Umbilical cord (tissue), 2 donors: ENCODE results near the gene FLT4. TPM values are rescaled to one million over a fixed set of nuclear protein-coding genes. Genes with fewer than 3 reads are reported as not detected.

Experiments used
- DNase-seq: peaks from one replicate; pipeline ENCODE4 v3.0.0-alpha.2; 2015; ENCODE audit warnings: low spot score
- total RNA-seq: library from RNA; depleted of rRNA; stranded (reverse); fragments of >200 nt; gene quantifications from one replicate; pipeline ENCODE4 v1.2.3, GENCODE V29; 2014; ENCODE audit warnings: low replicate concordance; ENCODE audit not compliant: insufficient read depth

The FLT4 gene
- total RNA-seq, 1 donor from 2014 or later, result 0.48 TPM

GRCh38 chr5:180593446-180594206 is 55.8 kb downstream of the FLT4 start:
- DNase-seq, result no peak

GRCh38 chr5:180592176-180592575 is 57.2 kb downstream of the FLT4 start:
- DNase-seq, result no peak

- DNase-seq, result no peak
Observed at GRCh38 chr5:180591311-180591887, 58.0 kb downstream of the FLT4 start, which contains the start of gene SCGB3A1. SCGB3A1 (minus strand) TSS chr5:180591499; CDS start chr5:180591462, 37 bp downstream.

DNA sequence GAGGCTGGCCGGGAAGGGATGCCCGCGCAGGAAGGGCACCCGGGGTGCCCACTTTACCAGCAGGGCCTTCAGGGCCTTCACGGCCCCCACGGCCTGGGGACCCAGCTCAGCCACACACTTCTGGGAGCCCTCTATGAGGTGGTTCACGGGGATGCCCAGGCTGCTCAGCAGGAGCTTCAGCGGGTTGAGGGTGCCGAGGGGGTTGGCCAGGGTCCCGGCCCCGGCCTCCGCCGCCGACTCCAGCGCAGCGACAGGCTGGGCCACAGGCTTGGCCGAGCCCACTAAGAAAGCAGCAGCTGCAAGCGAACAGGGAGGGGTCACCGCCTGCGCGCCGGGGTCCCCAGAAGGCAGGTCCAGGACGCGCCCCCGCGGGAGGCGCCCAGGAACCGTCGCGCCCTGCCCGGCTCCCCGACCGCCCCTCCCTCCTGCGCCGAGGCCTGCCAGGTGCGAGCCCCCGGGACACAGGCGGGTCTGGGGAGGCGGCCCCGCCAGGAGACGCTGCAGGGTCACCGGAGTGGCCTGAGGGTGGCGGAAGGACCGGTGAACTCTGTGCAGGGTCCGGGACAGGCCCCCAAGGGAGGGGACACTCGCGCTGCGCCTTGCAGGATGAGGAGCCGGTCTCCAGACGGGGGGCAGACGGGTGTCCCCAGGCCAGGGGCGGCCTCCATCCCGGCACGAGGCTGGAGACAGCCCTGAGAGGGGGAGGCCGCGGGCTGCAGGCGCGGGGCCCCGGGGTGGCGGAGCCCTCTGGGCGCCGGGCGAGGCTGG is 58.7 kb downstream of the FLT4 start:
- no peak for DNase-seq

DNA sequence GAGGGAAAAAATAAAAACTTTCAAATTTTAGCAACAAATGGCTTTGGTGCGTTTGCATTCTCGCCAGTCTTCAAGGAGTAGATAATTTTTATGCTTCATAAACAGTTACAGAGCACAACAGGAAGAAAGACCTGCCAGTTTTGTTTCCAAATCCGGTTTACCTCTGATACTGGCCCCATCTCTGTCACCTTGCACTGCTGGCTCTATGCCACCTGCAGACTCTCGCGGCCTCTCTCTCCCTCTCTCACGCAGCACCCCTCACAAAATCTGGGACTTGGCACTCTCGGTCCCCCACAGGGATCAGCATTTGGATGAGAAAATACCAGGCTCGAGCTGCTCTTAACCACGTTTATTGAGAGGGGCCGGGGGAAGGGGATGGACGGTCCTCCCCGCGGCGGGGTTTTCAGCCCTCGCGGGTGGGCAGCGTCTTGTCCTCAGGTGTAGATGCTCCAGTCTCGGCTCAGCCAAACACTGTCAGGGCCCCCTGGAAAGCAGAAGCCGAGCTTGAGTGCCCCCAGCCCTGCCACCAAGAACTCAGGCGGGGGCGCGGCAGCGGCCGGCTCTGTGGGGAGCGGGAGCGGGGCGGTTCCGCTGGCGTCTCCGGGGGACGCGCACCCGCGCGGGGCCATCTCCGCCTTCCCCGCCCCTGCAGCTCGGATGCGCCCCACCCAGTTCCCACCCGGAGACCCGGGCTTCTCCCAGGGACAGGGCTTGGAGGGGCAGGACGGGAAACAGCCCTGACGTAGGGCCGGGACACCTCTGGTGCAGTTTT is 59.4 kb downstream of the FLT4 start:
- DNase-seq, result no peak

GRCh38 chr5:180586870-180587269 is 62.5 kb downstream of the FLT4 start:
- DNase-seq, result no peak

GRCh38 chr5:180586204-180586603 is 63.2 kb downstream of the FLT4 start:
- no peak for DNase-seq

DNA sequence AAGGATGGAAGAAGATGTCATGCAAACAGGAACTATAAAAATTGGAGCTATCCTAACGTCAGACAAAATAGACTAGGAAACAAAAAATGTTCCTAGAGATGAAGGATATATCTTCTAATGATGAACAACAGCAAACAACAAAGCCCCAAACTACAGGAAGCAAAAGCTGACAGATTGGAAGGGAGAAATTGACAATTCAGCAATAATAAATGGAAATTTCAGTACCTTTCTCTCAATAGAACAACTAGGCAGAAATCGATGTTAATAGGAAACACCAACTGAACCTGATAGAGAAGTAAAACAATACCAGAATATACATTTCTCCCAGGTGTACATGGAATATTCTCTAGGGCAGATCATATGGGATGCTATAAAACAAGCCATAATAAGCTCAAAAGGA is 65.7 kb downstream of the FLT4 start:
- no peak for DNase-seq

DNA sequence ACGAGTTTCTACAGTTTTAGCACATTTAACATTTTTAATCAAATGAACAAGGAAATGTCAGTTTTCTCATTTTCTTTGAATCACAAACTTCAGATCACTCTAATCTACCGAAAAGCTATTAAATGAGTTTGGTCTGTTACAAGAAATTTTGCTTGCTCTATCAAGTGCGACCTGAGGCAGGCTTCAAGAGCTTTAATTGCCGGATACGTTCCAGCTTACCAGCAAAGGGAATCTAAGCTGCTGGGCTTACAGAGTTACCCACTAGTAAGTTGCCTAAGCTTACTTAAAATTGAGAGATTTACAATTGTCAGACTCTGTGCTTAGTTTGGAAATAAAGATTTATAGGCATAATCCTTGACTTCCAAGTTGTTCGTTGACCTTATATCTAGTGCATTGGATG is 68.7 kb downstream of the FLT4 start:
- no peak for DNase-seq

GRCh38 chr5:180575571-180575970 is 73.8 kb downstream of the FLT4 start:
- DNase-seq, result no peak

DNA sequence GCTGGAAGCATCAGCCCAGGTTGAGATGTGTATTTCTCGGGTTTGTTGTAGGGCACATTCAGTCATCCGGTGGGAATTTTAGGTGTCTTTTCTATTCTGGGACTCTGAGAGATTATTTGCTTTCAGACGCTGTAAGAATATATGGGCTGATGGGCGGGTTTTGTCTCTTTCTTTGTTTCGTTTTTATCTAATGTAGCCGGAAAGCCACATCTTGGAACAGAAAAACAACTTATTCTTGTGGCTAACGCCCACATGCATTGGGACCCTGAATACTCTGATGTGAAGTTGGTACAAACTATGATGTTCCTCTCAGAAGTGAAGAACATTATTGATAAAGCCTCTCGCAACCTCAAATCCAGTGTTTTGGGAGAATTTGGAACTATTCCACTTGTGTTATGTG is 80.5 kb downstream of the FLT4 start:
- DNase-seq, result no peak

DNA sequence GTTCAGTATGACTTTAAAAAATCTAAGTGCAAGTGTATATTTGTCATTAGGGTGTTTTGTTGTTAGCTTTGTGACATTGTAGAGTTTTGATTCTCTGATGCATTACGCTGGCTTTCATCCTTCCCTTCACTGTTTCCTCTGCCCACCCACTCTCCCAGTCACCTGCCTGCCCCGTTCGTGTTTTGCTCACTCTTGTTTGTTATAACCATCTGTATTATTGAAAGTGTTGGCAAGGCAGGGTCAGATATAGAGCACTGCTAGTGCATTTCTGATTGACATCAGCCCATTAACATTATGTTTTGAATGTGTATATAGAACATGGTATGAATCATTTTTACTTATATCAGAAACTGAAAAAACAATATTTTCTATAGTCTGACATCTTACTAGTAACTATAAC is 85.4 kb downstream of the FLT4 start:
- DNase-seq, result no peak

- DNase-seq, result no peak
Observed at GRCh38 chr5:180558232-180558631, 91.2 kb downstream of the FLT4 start.

- DNase-seq, result no peak
Observed at GRCh38 chr5:180557217-180557809, 92.1 kb downstream of the FLT4 start.

DNA sequence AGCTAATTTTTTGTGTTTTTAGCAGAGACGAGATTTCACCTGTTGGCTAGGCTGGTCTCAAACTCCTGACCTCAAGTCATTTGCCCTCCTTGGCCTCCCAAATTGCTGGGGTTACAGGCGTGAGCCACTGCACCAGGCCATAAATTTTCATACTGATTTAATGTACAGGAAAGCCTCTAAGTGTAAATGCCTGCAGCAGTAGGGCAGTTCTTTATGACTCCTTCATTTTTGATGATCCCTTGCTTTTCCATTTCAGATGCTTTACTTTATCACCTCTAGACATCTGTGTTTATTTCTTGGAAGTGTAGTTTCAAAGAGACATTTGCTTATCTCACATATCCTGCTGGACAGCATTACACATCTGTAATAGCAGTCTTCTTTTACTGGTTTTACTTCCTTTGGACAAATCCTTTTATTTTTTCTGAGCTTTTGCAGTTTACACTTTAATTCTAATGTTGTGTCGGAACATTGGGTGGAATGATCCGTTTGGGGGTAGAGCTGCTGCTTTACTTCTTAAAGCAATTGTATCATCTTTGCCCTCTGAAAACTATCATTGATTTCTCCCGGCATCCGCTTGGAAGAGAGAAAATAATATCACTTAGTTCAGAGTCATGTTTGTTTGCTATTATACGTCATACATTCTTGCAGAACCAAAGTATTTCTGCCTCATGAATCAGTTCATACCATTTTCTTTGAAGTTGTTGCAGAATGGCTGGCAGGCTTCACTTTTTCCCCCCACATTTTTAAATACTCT is 94.1 kb downstream of the FLT4 start:
- DNase-seq, result peak; percentile 63

- DNase-seq, result no peak
Observed at GRCh38 chr5:180553530-180553929, 95.9 kb downstream of the FLT4 start.
